ENCODE measurements around the gene PAX5. TPM values are rescaled to one million over a fixed set of nuclear protein-coding genes. Genes with fewer than 3 reads are reported as not detected.

PAX5 gene
- polyA plus RNA-seq, 3 donors = 0.03 to 0.15 TPM; not detected in 1

GRCh38 chr9:36894695-36895310 is 139.3 kb downstream of the PAX5 start:
- Mint-ChIP-seq H3K36me3 (no peaks in the 10 kb centered on the region), H3K9me3 (no peaks in the 10 kb centered on the region), H3K4me3 (peak overlapping the region in 1 of 2 donors; percentile 17), H3K27me3 (ENCODE audit: low read depth in 3 of 3) (peaks cover 6 to 11% (median 8%) of the 10 kb centered on the region in 3 donors), H3K4me1 (no peaks in the 10 kb centered on the region), H3K27ac (no peak overlapping the region)
- Histone ChIP-seq H3K36me3 (replicated peaks in 1 of 2; ENCODE audit: control insufficient read depth in 1 of 2, insufficient read depth in 2 of 2, low read length in 2 of 2) (no peaks in the 10 kb centered on the region), H3K4me1 (ENCODE audit: control insufficient read depth in 1 of 2, insufficient read depth in 2 of 2, low read length in 2 of 2) (no peaks in the 10 kb centered on the region), H3K27ac (ENCODE audit: low read depth in 1 of 2, low read length in 2 of 2) (no peak overlapping the region), H3K4me3 (replicated peaks in 1 of 3; ENCODE audit: low read depth in 2 of 3, low read length in 3 of 3) (no peak overlapping the region), H2AFZ (ENCODE audit: insufficient read depth, low read depth, low read length, poor library complexity, severe bottlenecking) (no peak overlapping the region), H3K9ac (ENCODE audit: insufficient read depth, low read length, poor library complexity, severe bottlenecking) (no peak overlapping the region), H4K20me1 (ENCODE audit: insufficient read depth, low read length) (no peaks in the 10 kb centered on the region), H3K79me2 (ENCODE audit: insufficient read depth, low read length) (no peaks in the 10 kb centered on the region), H3K27me3 (ENCODE audit: control insufficient read depth in 2 of 2, insufficient read depth in 2 of 2, low read length in 2 of 2) (no peaks in the 10 kb centered on the region), H3K4me2 (replicated peaks; ENCODE audit: extremely low read depth, low read length, poor library complexity, severe bottlenecking) (no peak overlapping the region), H3K9me3 (replicated peaks in 1 of 2; ENCODE audit: control insufficient read depth in 1 of 2, insufficient read depth in 1 of 2, low read length in 2 of 2) (no peaks in the 10 kb centered on the region)
- TF ChIP-seq CTCF (IDR thresholded peaks at IDR 0.05) = no peak
- 91% methylated on average over 20 of the region's 23 CpGs for WGBS (ENCODE audit: insufficient coverage)
- DNase-seq = no peak
- intact Hi-C loops (cut with micrococcal nuclease) = no loop called here

GRCh38 chr9:36893911-36894310 is 140.2 kb downstream of the PAX5 start:
- Histone ChIP-seq H3K9me3 (replicated peaks in 1 of 2; ENCODE audit: control insufficient read depth in 1 of 2, insufficient read depth in 1 of 2, low read length in 2 of 2) (no peaks in the 10 kb centered on the region), H3K36me3 (replicated peaks in 1 of 2; ENCODE audit: control insufficient read depth in 1 of 2, insufficient read depth in 2 of 2, low read length in 2 of 2) (no peaks in the 10 kb centered on the region), H3K4me1 (ENCODE audit: control insufficient read depth in 1 of 2, insufficient read depth in 2 of 2, low read length in 2 of 2) (no peaks in the 10 kb centered on the region), H3K4me3 (replicated peaks in 1 of 3; ENCODE audit: low read depth in 2 of 3, low read length in 3 of 3) (no peak overlapping the region), H4K20me1 (ENCODE audit: insufficient read depth, low read length) (no peaks in the 10 kb centered on the region), H3K79me2 (ENCODE audit: insufficient read depth, low read length) (no peaks in the 10 kb centered on the region), H2AFZ (ENCODE audit: insufficient read depth, low read depth, low read length, poor library complexity, severe bottlenecking) (no peak overlapping the region), H3K4me2 (replicated peaks; ENCODE audit: extremely low read depth, low read length, poor library complexity, severe bottlenecking) (no peak overlapping the region), H3K9ac (ENCODE audit: insufficient read depth, low read length, poor library complexity, severe bottlenecking) (no peak overlapping the region), H3K27me3 (ENCODE audit: control insufficient read depth in 2 of 2, insufficient read depth in 2 of 2, low read length in 2 of 2) (no peaks in the 10 kb centered on the region), H3K27ac (ENCODE audit: low read depth in 1 of 2, low read length in 2 of 2) (no peak overlapping the region)
- no peak for DNase-seq
- Mint-ChIP-seq H3K27ac (no peak overlapping the region), H3K9me3 (no peaks in the 10 kb centered on the region), H3K4me3 (no peak overlapping the region), H3K36me3 (no peaks in the 10 kb centered on the region), H3K27me3 (ENCODE audit: low read depth in 3 of 3) (peaks cover 5 to 13% (median 6%) of the 10 kb centered on the region in 3 donors), H3K4me1 (no peaks in the 10 kb centered on the region)
- 91% methylated on average over 8 of the region's 8 CpGs for WGBS (ENCODE audit: insufficient coverage)
- no peak for TF ChIP-seq CTCF (IDR thresholded peaks at IDR 0.05)
- intact Hi-C loops (cut with micrococcal nuclease) = no loop called here
